SK-MEL-5 (cell line): ENCODE measurements around the gene C22orf39. TPM values are rescaled to one million over a fixed set of nuclear protein-coding genes. Genes with fewer than 3 reads are reported as not detected.

Experiments used
- DNase-seq: peaks from one replicate; pipeline ENCODE4 v3.0.0-alpha.2; 2016; ENCODE audit warnings: low read depth, low spot score
- in situ Hi-C: cut with HindIII; loops from 2 replicates; pipeline ENCODE4 v1.10.0; 2016; ENCODE audit warnings: low sequenced_read_pairs, high pct_unique_total_duplicates, low pct_unique_long_range_greater_than_20kb
- total RNA-seq: library from RNA; depleted of rRNA; stranded (reverse); fragments of >200 nt; shearing (Covaris generic); gene quantifications from 2 replicates; pipeline ENCODE4 v1.2.3, GENCODE V29; 2014; rRNA removed

The C22orf39 gene
- total RNA-seq, 1 experiment from 2014 or later: 28.3 TPM

- in situ Hi-C loops: no loop called here
- DNase-seq: no peak
Observed at GRCh38 chr22:19395276-19395675, 52.2 kb downstream of the C22orf39 start.

DNA sequence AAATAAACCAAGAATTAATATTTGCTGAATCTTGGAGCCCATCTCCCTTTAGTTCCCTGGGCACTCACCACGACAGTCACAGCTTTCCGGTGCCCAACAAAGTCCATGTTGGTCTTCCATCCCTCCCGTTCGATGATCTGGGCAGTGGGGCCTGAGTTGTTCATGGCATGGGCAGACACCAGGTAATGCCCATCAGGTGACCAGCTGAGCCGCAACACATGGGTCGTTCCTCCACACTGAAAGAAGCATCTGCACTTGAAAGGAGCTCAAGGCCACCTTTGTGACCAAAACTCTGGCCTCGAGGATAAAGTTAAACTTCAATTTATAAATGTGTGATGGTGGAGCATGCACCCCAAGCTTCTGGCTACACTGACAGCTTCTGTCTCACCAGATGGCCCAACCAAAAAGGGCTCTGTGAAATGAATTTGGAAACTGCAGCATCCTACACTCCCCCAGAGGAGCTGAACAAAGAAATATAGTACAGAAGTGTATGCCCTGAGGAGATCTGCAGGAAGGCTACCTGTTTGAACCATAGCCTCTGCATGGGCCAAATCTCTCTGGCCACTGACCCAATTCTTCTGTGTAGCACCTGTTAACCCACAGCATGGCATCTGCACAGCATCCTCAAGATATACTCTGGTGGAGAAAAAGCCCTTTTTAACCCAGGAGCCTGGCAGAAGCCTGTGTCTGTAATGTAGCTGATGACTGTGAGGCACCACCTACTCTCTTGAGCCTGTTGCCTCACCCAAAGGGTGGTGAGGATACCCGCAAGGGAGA is 53.0 kb downstream of the C22orf39 start:
- in situ Hi-C loops: no loop called here
- DNase-seq: no peak

DNA sequence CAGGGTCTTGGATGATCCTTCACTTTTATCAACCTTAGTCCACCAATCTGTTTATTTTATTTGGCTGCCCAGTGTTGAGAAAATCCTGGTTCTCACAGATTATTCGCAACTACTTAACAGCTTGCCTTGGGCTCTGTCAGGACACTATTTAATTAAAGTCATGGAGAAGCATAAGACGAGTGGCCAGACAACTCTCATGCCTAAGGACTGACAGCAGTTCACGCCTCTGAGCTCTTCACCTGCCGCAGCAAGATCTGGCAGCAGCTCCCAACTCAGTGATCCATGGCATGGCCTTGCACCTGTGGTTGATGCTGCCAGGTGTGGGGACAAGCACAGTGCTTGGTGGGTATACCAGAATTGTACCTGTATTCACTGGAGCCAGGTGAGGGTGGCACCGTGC is 53.8 kb downstream of the C22orf39 start:
- DNase-seq: no peak
- in situ Hi-C loops: no loop called here

Other genes with a start within 250 kb of the C22orf39 start
- 5.3 and 6.4 TPM in 2 replicates for gene CLTCL1, start 156.0 kb downstream of the C22orf39 start, total RNA-seq
- 15.1 and 16.9 TPM in 2 replicates for gene HIRA, start 16.0 kb downstream of the C22orf39 start, total RNA-seq
- 106 and 113 TPM in 2 replicates for gene MRPL40, start 15.2 kb downstream of the C22orf39 start, total RNA-seq
- 114 and 119 TPM in 2 replicates for gene UFD1, start 31.5 kb upstream of the C22orf39 start, total RNA-seq
- gene CDC45, start 32.2 kb upstream of the C22orf39 start, total RNA-seq: 36.5 and 44.2 TPM in 2 replicates
- not detected in 2 replicates for gene CLDN5, start 76.7 kb upstream of the C22orf39 start, total RNA-seq